ENCODE data around the gene RGS12. TPM values are rescaled to one million over a fixed set of nuclear protein-coding genes. Genes with fewer than 3 reads are reported as not detected.

RGS12 gene
- total and polyA plus RNA-seq, 10 donors: 7.5 to 36.2 (median 20.1) TPM

DNA sequence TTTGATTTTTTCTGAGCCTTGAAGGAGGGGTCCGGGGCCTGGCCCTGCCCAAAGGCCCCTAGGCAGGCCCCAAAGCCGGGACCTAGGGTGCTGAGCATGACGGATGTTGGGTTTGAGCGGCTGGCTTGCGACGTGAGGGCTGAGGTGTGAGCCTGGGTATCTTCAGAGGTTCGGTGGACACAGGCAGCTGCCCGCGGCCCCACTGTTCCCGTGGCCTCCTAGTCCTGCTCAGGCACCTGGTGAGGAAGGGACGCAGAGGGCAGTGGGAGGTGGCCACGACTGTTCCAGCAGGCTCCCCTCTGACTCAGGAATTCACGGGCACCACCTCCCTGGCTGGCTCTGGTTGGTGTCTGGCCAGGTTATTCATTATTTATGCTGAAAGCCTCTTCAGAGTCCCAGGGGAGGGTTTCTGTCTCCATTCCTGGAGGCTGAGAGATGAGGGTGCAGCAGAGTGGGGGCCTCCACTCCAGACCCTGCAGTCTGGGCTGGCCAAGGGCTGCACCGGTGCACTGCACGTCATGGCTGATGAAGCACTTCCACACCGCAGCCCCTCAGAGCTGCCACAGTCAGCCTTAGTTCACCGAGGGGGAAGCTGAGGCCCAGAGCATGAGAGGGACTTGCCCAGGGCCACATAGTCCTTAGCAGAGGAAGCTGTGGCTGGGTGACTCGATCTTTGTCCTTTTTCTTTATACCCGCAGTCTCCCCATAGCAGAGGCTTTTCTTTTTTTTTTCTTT lies 41.7 kb upstream of the RGS12 start:
- H3K9me3 ChIP-seq: no peaks in the 10 kb centered on the region
- TF ChIP-seq, protein P1, sequence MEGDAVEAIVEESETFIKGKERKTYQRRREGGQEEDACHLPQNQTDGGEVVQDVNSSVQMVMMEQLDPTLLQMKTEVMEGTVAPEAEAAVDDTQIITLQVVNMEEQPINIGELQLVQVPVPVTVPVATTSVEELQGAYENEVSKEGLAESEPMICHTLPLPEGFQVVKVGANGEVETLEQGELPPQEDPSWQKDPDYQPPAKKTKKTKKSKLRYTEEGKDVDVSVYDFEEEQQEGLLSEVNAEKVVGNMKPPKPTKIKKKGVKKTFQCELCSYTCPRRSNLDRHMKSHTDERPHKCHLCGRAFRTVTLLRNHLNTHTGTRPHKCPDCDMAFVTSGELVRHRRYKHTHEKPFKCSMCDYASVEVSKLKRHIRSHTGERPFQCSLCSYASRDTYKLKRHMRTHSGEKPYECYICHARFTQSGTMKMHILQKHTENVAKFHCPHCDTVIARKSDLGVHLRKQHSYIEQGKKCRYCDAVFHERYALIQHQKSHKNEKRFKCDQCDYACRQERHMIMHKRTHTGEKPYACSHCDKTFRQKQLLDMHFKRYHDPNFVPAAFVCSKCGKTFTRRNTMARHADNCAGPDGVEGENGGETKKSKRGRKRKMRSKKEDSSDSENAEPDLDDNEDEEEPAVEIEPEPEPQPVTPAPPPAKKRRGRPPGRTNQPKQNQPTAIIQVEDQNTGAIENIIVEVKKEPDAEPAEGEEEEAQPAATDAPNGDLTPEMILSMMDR (IDR thresholded peaks at IDR 0.05 in 8 of 11, conservative IDR thresholded peaks at IDR 0.05 in 3 of 11): no peak
- no peak for TF ChIP-seq POLR2AphosphoS5 (IDR thresholded peaks at IDR 0.05)
- TF ChIP-seq POLR2A (IDR thresholded peaks at IDR 0.05): no peak
- peaks cover 0 to 26% (median 4%) of the 10 kb centered on the region in 6 donors for H3K36me3 ChIP-seq
- DNase-seq: peak; percentile 41
- intact Hi-C loops (cut with DNase I; ENCODE audit: low total_unique reads): no loop called here
- H3K27ac ChIP-seq: no peak overlapping the region
- no peak overlapping the region for H3K4me3 ChIP-seq
- H3K4me1 ChIP-seq: peaks cover 0 to 6% (median 0%) of the 10 kb centered on the region in 6 donors
- WGBS, 5 donors: 88 to 94% (median 90%) methylated on average over 13 to 19 of the region's 19 CpGs
- no peaks in the 10 kb centered on the region for H3K27me3 ChIP-seq (replicated peaks in 1 of 7)

DNA sequence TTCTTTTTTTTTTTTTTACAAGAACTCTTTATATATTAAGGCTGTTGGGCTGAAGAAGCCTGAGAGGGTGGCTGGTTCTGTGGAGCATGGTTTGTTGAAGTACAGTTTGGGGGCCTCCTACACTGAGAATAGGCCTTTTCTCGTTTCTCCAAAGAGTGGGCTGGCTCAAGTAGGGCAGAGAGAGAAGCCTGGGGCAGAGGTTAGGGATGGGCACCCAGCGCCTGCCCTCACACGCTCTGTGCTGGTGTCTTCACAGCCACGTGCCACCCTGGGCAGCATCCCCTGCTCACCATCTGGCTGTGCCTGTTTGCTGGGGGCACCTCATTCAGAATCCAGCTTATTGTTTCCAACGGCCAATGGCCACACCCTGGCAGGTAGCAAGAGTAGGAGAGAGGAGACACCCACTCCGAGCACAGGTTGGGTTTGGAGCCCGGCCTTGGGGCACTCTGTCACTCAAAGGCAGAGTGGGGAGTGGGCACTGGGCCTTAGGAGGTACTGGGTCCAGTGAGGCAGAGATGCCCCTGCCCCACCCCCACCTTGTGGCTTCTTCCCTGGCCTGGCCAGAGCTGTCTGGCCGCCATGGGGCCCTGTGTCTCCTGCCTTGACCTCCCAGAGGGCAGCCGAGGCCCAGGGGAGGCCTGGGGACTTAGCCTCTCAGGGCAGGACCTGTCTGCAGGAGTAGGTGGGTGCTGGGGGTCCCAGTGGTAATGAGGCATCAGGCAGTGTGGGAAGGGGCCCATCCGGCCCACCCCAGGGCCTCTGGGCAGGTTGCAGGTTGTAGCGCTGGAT lies 40.9 kb upstream of the RGS12 start:
- H3K36me3 ChIP-seq: peaks cover 0 to 34% (median 4%) of the 10 kb centered on the region in 6 donors
- peaks cover 0 to 6% (median 0%) of the 10 kb centered on the region in 6 donors for H3K4me1 ChIP-seq
- DNase-seq: peak; percentile 68
- no peak overlapping the region for H3K4me3 ChIP-seq
- no peaks in the 10 kb centered on the region for H3K9me3 ChIP-seq
- WGBS, 5 donors: 86 to 97% (median 94%) methylated on average over 4 to 11 of the region's 11 CpGs
- TF ChIP-seq POLR2AphosphoS5 (IDR thresholded peaks at IDR 0.05) (no peak), POLR2A (IDR thresholded peaks at IDR 0.05) (no peak)
- TF ChIP-seq, protein P1 (IDR thresholded peaks at IDR 0.05 in 8 of 11, conservative IDR thresholded peaks at IDR 0.05 in 3 of 11): no peak
- intact Hi-C loops (cut with DNase I; ENCODE audit: low total_unique reads): no loop called here
- no peaks in the 10 kb centered on the region for H3K27me3 ChIP-seq (replicated peaks in 1 of 7)
- no peak overlapping the region for H3K27ac ChIP-seq

DNA sequence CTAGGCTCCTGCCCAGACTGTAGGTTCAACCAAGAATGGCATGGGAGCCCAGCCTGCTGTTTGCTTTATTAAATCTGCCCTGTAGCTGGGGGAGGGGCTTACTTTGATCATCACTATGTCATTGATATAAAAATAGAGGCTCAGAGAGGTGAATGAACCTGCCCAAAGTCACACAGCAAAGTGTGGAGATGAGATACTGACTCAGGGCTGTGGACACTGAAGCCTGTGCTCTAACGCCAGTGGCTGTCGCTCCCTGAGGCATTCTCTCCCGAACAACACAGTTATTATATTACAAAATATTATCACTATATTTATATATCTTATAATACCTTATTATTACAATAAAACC lies 40.4 kb upstream of the RGS12 start:
- Histone ChIP-seq H3K36me3 (peaks cover 0 to 34% (median 4%) of the 10 kb centered on the region in 6 donors), H3K4me3 (no peak overlapping the region), H3K4me1 (peaks cover 0 to 9% (median 0%) of the 10 kb centered on the region in 6 donors), H3K27ac (no peak overlapping the region), H3K9me3 (no peaks in the 10 kb centered on the region), H3K27me3 (replicated peaks in 1 of 7) (no peaks in the 10 kb centered on the region)
- intact Hi-C loops (cut with DNase I; ENCODE audit: low total_unique reads): no loop called here
- 89 to 98% (median 95%) methylated on average over 3 of the region's 3 CpGs for WGBS, 5 donors
- TF ChIP-seq POLR2A (IDR thresholded peaks at IDR 0.05): no peak
- TF ChIP-seq, protein P1 (IDR thresholded peaks at IDR 0.05 in 8 of 11, conservative IDR thresholded peaks at IDR 0.05 in 3 of 11): no peak
- TF ChIP-seq POLR2AphosphoS5 (IDR thresholded peaks at IDR 0.05): no peak
- DNase-seq: no peak

Measured in spleen (tissue), 11 donors.